HepG2 (cell line): ENCODE results near the gene CMIP. TPM values are rescaled to one million over a fixed set of nuclear protein-coding genes. Genes with fewer than 3 reads are reported as not detected.

Experiments used
- ATAD3A ChIP-seq: sonication (generic); formaldehyde crosslinking; IDR thresholded peaks from 2 replicates; pipeline ENCODE4 v1.4.0; 2020; ENCODE audit warnings: missing genetic modification reagents
- FOXA3 ChIP-seq: IDR thresholded peaks from 2 replicates; pipeline ENCODE4 v1.6.1; 2016; ENCODE audit warnings: missing genetic modification reagents, missing compliant biosample characterization
- FOXP4 ChIP-seq: sonication (generic); formaldehyde crosslinking; IDR thresholded peaks from 2 replicates; pipeline ENCODE4 v1.4.0; 2020; ENCODE audit warnings: missing genetic modification reagents
- GATA4 ChIP-seq: sonication (generic); IDR thresholded peaks from 2 replicates; pipeline ENCODE4 v1.6.1; 2016; ENCODE audit warnings: antibody characterized with exemption, low read depth, borderline replicate concordance
- GRHL1 ChIP-seq: sonication (generic); formaldehyde crosslinking; conservative IDR thresholded peaks from 2 replicates; pipeline ENCODE4 v1.8.0; 2022; ENCODE audit warnings: missing genetic modification reagents
- HOXA7 ChIP-seq: sonication (generic); formaldehyde crosslinking; IDR thresholded peaks from 2 replicates; pipeline ENCODE4 v1.8.1; 2022; ENCODE audit warnings: mild to moderate bottlenecking, missing genetic modification reagents, moderate library complexity
- IRF9 ChIP-seq: sonication (generic); formaldehyde crosslinking; IDR thresholded peaks from 2 replicates; pipeline ENCODE4 v1.8.0; 2022; ENCODE audit warnings: missing genetic modification reagents, mild to moderate bottlenecking, borderline replicate concordance
- KDM1A ChIP-seq: IDR thresholded peaks from 2 replicates; pipeline ENCODE4 v1.6.1; 2016; ENCODE audit warnings: missing compliant biosample characterization
- NCOA5 ChIP-seq: sonication (generic); formaldehyde crosslinking; IDR thresholded peaks from 2 replicates; pipeline ENCODE4 v1.4.0; 2020; ENCODE audit warnings: missing genetic modification reagents
- NFIC ChIP-seq: IDR thresholded peaks from 2 replicates; pipeline ENCODE4 v1.6.1; 2012; ENCODE audit warnings: mild to moderate bottlenecking, low read length, inconsistent platforms
- PATZ1 ChIP-seq: sonication (generic); formaldehyde crosslinking; IDR thresholded peaks from 2 replicates; pipeline ENCODE4 v1.4.0; 2020; ENCODE audit warnings: missing genetic modification reagents
- TAF15 ChIP-seq: fragments of 200-400 bp; formaldehyde crosslinking; IDR thresholded peaks from one replicate; pipeline ENCODE4 v1.6.1; 2018; ENCODE audit warnings: mild to moderate bottlenecking, low read depth, low read length; ENCODE audit not compliant: poor library complexity, severe bottlenecking
- THYN1 ChIP-seq: sonication (generic); formaldehyde crosslinking; IDR thresholded peaks from 2 replicates; pipeline ENCODE4 v1.8.1; 2023; ENCODE audit warnings: low read depth, mild to moderate bottlenecking, moderate library complexity, missing genetic modification reagents, borderline replicate concordance
- ZBTB26 ChIP-seq: IDR thresholded peaks from 2 replicates; pipeline ENCODE4 v1.6.1; 2016; ENCODE audit warnings: missing compliant biosample characterization, missing genetic modification reagents, borderline replicate concordance
- ZNF33A ChIP-seq: sonication (generic); formaldehyde crosslinking; IDR thresholded peaks from 2 replicates; pipeline ENCODE4 v1.5.1; 2020; ENCODE audit warnings: missing genetic modification reagents, mild to moderate bottlenecking, moderate library complexity, borderline replicate concordance
- ZNF672 ChIP-seq: sonication (generic); formaldehyde crosslinking; IDR thresholded peaks from 2 replicates; pipeline ENCODE4 v1.8.1; 2022; ENCODE audit warnings: missing genetic modification reagents
- ZNF772 ChIP-seq: sonication (generic); formaldehyde crosslinking; IDR thresholded peaks from 2 replicates; pipeline ENCODE4 v1.5.0; 2020; ENCODE audit warnings: mild to moderate bottlenecking, missing genetic modification reagents
- ZNF816 ChIP-seq: sonication (generic); formaldehyde crosslinking; IDR thresholded peaks from 2 replicates; pipeline ENCODE4 v1.8.0; 2022; ENCODE audit warnings: missing genetic modification reagents, mild to moderate bottlenecking, borderline replicate concordance
- ZSCAN9 ChIP-seq: IDR thresholded peaks from 2 replicates; pipeline ENCODE4 v1.6.1; 2016; ENCODE audit warnings: borderline replicate concordance
- polyA plus RNA-seq, 8 experiments: library from polyadenylated mRNA; depleted of rRNA in 3 of 8; stranded (reverse) in 7 of 8; unstranded in 1 of 8; fragments of >200 nt; fragmentation: Illumina TruSeq in 4 of 8; extraction: Trizol in 4 of 8; gene quantifications; 2 replicates each; pipeline versions ENCODE4 v1.2.1 to v1.2.3, GENCODE V29; 2011 to 2016; ENCODE audit warnings: low read depth in 4 of 8, missing spikeins in 1 of 8, mixed read lengths in 1 of 8; ENCODE audit not compliant: insufficient read depth in 1 of 8
- total RNA-seq, 5 experiments: library from RNA; depleted of rRNA; stranded (reverse); fragments of >200 nt; fragmentation: Illumina TruSeq; extraction: Trizol; gene quantifications; 2 replicates each; pipeline ENCODE4 v1.2.3, GENCODE V29; 2016; ENCODE audit warnings: low read depth in 1 of 5
- TF ChIP-seq, protein P1 (sequence below): sonication (generic); formaldehyde crosslinking; IDR thresholded peaks from 2 replicates; pipeline ENCODE4 v1.4.0; 2020; ENCODE audit warnings: missing genetic modification reagents; ENCODE audit errors: not compliant biosample characterization

Gene CMIP
- total and polyA plus RNA-seq, 2 of the 13 experiments (the other 11 are each of a cell fraction or from before 2014, with no cell fraction given) = 10.9 to 18.1 TPM

DNA sequence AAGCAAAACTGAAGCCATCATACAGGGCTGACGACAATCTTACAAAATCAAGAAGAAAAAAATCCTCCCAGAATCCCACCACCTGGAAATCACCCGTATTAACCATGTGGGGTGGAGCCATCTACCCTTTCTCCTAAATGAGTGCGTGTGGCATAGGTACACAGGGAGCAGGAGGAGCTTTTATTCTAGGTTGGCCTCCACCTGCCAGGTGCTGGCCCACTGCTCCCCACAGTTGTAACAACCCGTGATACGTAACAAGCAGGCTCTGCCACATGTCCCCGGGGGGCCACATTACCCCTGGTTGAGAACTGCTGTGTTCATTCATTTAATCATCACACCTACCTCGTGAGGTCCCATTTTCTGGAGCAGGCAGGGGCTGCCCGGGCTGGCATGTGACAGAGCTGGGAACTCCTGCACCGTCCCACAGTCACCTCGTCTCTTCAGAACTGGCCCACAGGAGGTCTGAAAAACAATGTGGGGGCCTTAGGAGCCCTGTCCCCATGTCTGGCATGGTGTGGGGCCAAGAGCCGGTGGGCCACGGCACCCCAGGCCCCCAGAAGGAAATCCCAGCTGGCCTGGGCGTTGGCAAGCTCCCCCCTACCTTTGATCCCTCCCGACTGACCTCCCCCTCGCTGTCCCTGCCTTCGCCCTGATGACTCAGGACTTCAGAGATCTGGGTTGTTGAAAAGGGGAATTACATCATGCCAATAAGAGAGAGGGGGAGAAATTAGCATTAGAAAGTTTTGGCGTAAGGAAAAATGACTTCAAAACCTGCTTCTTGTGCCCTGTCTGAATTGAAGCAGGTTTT, 12.9 kb downstream of the CMIP start (continued):
- TF ChIP-seq IRF9 (CRISPR knock-in tag) (no peak), ZNF33A (CRISPR knock-in tag) (no peak), ZSCAN9 (CRISPR knock-in tag) (no peak), ZBTB26 (CRISPR knock-in tag) (no peak), GATA4 (0 out of 2 replicates have a peak, but pooled peaks have one; percentile 18), ZNF816 (CRISPR knock-in tag) (peak; percentile 52; the same call in 1 of the 2 replicates), THYN1 (CRISPR knock-in tag) (no peak), FOXP4 (CRISPR knock-in tag) (peak; percentile 39; the same call in 1 of the 2 replicates), NFIC (no peak), HOXA7 (CRISPR knock-in tag) (no peak), NCOA5 (CRISPR knock-in tag) (0 out of 2 replicates have a peak, but pooled peaks have one; percentile 43), TAF15 (peak; percentile 69), ZNF672 (no peak), FOXA3 (CRISPR knock-in tag) (peak; percentile 75), KDM1A (CRISPR knock-in tag) (no peak), ZNF772 (no peak), GRHL1 (CRISPR knock-in tag) (no peak), PATZ1 (CRISPR knock-in tag) (peak; percentile 97), ATAD3A (no peak)
- TF ChIP-seq, protein P1, sequence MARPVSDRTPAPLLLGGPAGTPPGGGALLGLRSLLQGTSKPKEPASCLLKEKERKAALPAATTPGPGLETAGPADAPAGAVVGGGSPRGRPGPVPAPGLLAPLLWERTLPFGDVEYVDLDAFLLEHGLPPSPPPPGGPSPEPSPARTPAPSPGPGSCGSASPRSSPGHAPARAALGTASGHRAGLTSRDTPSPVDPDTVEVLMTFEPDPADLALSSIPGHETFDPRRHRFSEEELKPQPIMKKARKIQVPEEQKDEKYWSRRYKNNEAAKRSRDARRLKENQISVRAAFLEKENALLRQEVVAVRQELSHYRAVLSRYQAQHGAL (CRISPR knock-in tag) = no peak
